ENCODE data around the gene CPEB3.

- TF ChIP-seq, protein P1, sequence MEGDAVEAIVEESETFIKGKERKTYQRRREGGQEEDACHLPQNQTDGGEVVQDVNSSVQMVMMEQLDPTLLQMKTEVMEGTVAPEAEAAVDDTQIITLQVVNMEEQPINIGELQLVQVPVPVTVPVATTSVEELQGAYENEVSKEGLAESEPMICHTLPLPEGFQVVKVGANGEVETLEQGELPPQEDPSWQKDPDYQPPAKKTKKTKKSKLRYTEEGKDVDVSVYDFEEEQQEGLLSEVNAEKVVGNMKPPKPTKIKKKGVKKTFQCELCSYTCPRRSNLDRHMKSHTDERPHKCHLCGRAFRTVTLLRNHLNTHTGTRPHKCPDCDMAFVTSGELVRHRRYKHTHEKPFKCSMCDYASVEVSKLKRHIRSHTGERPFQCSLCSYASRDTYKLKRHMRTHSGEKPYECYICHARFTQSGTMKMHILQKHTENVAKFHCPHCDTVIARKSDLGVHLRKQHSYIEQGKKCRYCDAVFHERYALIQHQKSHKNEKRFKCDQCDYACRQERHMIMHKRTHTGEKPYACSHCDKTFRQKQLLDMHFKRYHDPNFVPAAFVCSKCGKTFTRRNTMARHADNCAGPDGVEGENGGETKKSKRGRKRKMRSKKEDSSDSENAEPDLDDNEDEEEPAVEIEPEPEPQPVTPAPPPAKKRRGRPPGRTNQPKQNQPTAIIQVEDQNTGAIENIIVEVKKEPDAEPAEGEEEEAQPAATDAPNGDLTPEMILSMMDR (conservative IDR thresholded peaks at IDR 0.05) = no peak
- TF ChIP-seq ZFX (IDR thresholded peaks at IDR 0.05) = no peak
Observed at GRCh38 chr10:92268748-92269147, 22.1 kb downstream of the CPEB3 start.
